BJ (cell line): ENCODE measurements around the gene HINFP. TPM values are rescaled to one million over a fixed set of nuclear protein-coding genes. Genes with fewer than 3 reads are reported as not detected.

Experiments
- CTCF ChIA-PET: fragments of 350-600 bp; formaldehyde crosslinking; extraction: SDS; loops from one replicate; lab custom pipeline; 2021; ENCODE audit warnings: antibody characterized with exemption, inconsistent platforms; lab: Yijun Ruan, JAX
- POLR2A ChIA-PET: fragments of 300-600 bp; sonication (Branson Sonifier 250); formaldehyde crosslinking; extraction: SDS; loops from one replicate; lab custom pipeline; 2021; ENCODE audit warnings: antibody characterized with exemption; lab: Charles Lee
- DNase-seq: peaks from one replicate; pipeline ENCODE4 v3.0.0-alpha.2; 2011; ENCODE audit warnings: low read depth
- H3K27me3 ChIP-seq: 2 replicates; pipeline ENCODE4 v1.6.0; 2011; ENCODE audit warnings: low read length; ENCODE audit not compliant: control insufficient read depth, insufficient read depth
- H3K36me3 ChIP-seq: 2 replicates; pipeline ENCODE4 v1.5.1; 2011; ENCODE audit warnings: low read length; ENCODE audit not compliant: control insufficient read depth, insufficient read depth
- H3K4me3 ChIP-seq: 2 replicates; pipeline ENCODE4 v1.5.1; 2011; ENCODE audit warnings: low read depth, mild to moderate bottlenecking, control low read depth, low read length
- CTCF ChIP-seq: IDR thresholded peaks from 2 replicates; pipeline ENCODE4 v1.5.1; 2011; ENCODE audit warnings: low read depth, mild to moderate bottlenecking, control low read depth, inconsistent platforms, low read length, moderate library complexity; ENCODE audit not compliant: insufficient read depth
- polyA plus RNA-seq: library from polyadenylated mRNA; depleted of rRNA; stranded (reverse); fragments of >200 nt; gene quantifications from 2 replicates; pipeline ENCODE4 v1.2.3, GENCODE V29; 2011

HINFP gene
- polyA plus RNA-seq, 1 experiment: 27.3 TPM

GRCh38 chr11:119106564-119107537 lies 14.5 kb upstream of the HINFP start, which contains the start of gene C2CD2L:
C2CD2L (plus strand) TSS chr11:119107344; CDS start chr11:119107742, 398 bp downstream.
- H3K27me3 ChIP-seq: no peaks in the 10 kb centered on the region
- ChIA-PET POLR2A (interaction anchor here (0.6 to 1.5 kb wide), 5 partner anchors 12 to 442 kb away, joined by 3 to 9 read pairs (median 4); partner anchors contain the start of genes DDX6 and HINFP), CTCF (interaction anchor here (0.5 to 1.8 kb wide), 9 partner anchors 12 to 277 kb away, joined by 3 to 10 read pairs (median 4); a partner anchor contains a TSS)
- TF ChIP-seq CTCF: no peak
- DNase-seq: peak; percentile 42
- H3K36me3 ChIP-seq: peaks cover 7% of the 10 kb centered on the region
- peak within 1 kb of the TSS; percentile 82 for H3K4me3 ChIP-seq

- ChIA-PET CTCF (interaction anchor here (1.0 to 1.8 kb wide), 2 partner anchors 12 to 177 kb away, joined by 4 to 10 read pairs; a partner anchor contains a TSS), POLR2A (interaction anchor here (0.5 to 1.4 kb wide), 4 partner anchors 13 to 316 kb away, joined by 3 to 4 read pairs (median 3); partner anchors contain the start of genes DDX6 and HINFP)
- DNase-seq: no peak
- peak overlapping the region; percentile 82 for H3K4me3 ChIP-seq
- no peak for TF ChIP-seq CTCF
- H3K27me3 ChIP-seq: no peaks in the 10 kb centered on the region
- H3K36me3 ChIP-seq: peaks cover 12% of the 10 kb centered on the region
Measured at GRCh38 chr11:119107538-119108145, 13.7 kb upstream of the HINFP start.

- Histone ChIP-seq H3K4me3 (peak overlapping the region; percentile 82), H3K27me3 (no peaks in the 10 kb centered on the region), H3K36me3 (peaks cover 14% of the 10 kb centered on the region)
- ChIA-PET POLR2A (interaction anchor here (0.5 kb wide), 1 partner anchor 14 kb away, joined by 3 read pairs; no protein-coding TSS in a partner anchor), CTCF (interaction anchor here (0.9 to 1.4 kb wide), 3 partner anchors 10 to 216 kb away, joined by 3 to 5 read pairs (median 3); no protein-coding TSS in a partner anchor)
- no peak for DNase-seq
- no peak for TF ChIP-seq CTCF
Measured at GRCh38 chr11:119108146-119108856, 13.1 kb upstream of the HINFP start.

GRCh38 chr11:119108857-119109221 lies 12.5 kb upstream of the HINFP start:
- ChIA-PET CTCF (interaction anchor here (0.9 to 3.2 kb wide), 5 partner anchors 10 to 215 kb away, joined by 3 to 11 read pairs (median 3); a partner anchor contains a TSS), POLR2A (no interaction called here)
- H3K4me3 ChIP-seq: no peak overlapping the region
- no peak for DNase-seq
- peaks cover 18% of the 10 kb centered on the region for H3K36me3 ChIP-seq
- no peaks in the 10 kb centered on the region for H3K27me3 ChIP-seq
- no peak for TF ChIP-seq CTCF
